Neural cell (in vitro differentiated cells): ENCODE data around the gene SYCE1L.

Experiments
- EP300 ChIP-seq: fragments of 450-650 bp; conservative IDR thresholded peaks from 2 replicates; pipeline ENCODE4 v1.6.1; 2014; ENCODE audit warnings: antibody characterized with exemption, mild to moderate bottlenecking, moderate library complexity; ENCODE audit not compliant: poor library complexity, severe bottlenecking
- EZH2 ChIP-seq: fragments of 200-600, 300-800 bp; shearing (Covaris generic), sonication (generic); IDR thresholded peaks from 2 replicates; pipeline ENCODE4 v1.6.1; 2014; ENCODE audit warnings: antibody characterized with exemption, low read length, borderline replicate concordance, mild to moderate bottlenecking; ENCODE audit not compliant: insufficient read depth, poor library complexity, severe bottlenecking
- MXI1 ChIP-seq: fragments of 450-650 bp; conservative IDR thresholded peaks from 2 replicates; pipeline ENCODE4 v1.6.1; 2014; ENCODE audit warnings: antibody characterized with exemption, mild to moderate bottlenecking; ENCODE audit not compliant: poor library complexity, severe bottlenecking
- TAF1 ChIP-seq: IDR thresholded peaks from 2 replicates; pipeline ENCODE4 v1.6.1; 2012; ENCODE audit warnings: low read depth
- TF ChIP-seq, protein P1 (sequence below): fragments of 450-650 bp; IDR thresholded peaks from 2 replicates; pipeline ENCODE4 v1.5.1; 2014; ENCODE audit warnings: antibody characterized with exemption, mild to moderate bottlenecking, moderate library complexity; ENCODE audit not compliant: poor library complexity, severe bottlenecking
- TF ChIP-seq, protein P2 (sequence below): IDR thresholded peaks from 2 replicates; pipeline ENCODE4 v1.6.1; 2012; ENCODE audit warnings: borderline replicate concordance

DNA sequence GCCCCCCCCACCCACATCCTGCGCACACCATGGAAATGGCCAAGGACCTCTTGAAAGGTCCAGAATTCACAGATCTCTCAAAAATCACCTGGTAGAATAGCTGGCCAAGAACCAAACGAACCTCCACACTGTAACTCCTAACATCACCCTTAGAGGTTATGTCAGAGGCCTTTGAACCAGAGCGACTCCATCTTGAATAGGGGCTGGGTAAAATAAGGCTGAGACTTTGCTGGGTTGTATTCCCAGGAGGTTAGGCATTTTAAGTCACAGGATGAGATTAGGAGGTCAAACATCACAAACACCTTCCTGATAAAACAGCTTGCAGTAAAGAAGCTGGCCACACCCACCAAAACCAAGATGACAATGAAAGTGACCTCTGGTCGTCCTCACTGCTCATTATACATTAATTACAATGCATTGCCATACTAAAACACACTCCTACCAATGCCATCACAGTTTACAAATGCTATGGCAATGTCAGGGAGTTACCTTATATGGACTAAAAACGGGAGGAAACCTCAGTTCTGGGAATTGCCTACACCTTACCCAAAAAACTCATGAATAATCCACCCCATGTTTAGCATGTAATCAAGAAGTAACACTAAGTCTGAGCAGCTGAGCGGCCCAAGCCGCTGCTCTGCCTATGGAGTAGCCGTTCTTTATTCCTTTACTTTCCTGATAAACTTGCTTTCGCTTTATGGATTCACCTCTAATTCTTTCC lies 34.8 kb downstream of the SYCE1L start:
- TF ChIP-seq, protein P1, sequence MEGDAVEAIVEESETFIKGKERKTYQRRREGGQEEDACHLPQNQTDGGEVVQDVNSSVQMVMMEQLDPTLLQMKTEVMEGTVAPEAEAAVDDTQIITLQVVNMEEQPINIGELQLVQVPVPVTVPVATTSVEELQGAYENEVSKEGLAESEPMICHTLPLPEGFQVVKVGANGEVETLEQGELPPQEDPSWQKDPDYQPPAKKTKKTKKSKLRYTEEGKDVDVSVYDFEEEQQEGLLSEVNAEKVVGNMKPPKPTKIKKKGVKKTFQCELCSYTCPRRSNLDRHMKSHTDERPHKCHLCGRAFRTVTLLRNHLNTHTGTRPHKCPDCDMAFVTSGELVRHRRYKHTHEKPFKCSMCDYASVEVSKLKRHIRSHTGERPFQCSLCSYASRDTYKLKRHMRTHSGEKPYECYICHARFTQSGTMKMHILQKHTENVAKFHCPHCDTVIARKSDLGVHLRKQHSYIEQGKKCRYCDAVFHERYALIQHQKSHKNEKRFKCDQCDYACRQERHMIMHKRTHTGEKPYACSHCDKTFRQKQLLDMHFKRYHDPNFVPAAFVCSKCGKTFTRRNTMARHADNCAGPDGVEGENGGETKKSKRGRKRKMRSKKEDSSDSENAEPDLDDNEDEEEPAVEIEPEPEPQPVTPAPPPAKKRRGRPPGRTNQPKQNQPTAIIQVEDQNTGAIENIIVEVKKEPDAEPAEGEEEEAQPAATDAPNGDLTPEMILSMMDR, result no peak
- TF ChIP-seq EP300, result no peak
- TF ChIP-seq, protein P2, sequence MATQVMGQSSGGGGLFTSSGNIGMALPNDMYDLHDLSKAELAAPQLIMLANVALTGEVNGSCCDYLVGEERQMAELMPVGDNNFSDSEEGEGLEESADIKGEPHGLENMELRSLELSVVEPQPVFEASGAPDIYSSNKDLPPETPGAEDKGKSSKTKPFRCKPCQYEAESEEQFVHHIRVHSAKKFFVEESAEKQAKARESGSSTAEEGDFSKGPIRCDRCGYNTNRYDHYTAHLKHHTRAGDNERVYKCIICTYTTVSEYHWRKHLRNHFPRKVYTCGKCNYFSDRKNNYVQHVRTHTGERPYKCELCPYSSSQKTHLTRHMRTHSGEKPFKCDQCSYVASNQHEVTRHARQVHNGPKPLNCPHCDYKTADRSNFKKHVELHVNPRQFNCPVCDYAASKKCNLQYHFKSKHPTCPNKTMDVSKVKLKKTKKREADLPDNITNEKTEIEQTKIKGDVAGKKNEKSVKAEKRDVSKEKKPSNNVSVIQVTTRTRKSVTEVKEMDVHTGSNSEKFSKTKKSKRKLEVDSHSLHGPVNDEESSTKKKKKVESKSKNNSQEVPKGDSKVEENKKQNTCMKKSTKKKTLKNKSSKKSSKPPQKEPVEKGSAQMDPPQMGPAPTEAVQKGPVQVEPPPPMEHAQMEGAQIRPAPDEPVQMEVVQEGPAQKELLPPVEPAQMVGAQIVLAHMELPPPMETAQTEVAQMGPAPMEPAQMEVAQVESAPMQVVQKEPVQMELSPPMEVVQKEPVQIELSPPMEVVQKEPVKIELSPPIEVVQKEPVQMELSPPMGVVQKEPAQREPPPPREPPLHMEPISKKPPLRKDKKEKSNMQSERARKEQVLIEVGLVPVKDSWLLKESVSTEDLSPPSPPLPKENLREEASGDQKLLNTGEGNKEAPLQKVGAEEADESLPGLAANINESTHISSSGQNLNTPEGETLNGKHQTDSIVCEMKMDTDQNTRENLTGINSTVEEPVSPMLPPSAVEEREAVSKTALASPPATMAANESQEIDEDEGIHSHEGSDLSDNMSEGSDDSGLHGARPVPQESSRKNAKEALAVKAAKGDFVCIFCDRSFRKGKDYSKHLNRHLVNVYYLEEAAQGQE, result no peak
- TF ChIP-seq EZH2, result no peak
- TF ChIP-seq MXI1, result no peak
- TF ChIP-seq TAF1, result no peak
